Measurements from ENCODE around the gene SELPLG. TPM values are rescaled to one million over a fixed set of nuclear protein-coding genes. Genes with fewer than 3 reads are reported as not detected.
"Not testable (repeated sequence)": the region's sequence is repeated elsewhere in the genome, so short reads cannot be mapped to it uniquely, and the experiment has no call there.

SELPLG gene
- 1 to 10 TPM; 1.9 to 3.2 (median 2.4) TPM for polyA plus RNA-seq (ENCODE audit: insufficient read length in 4 of 4)

GRCh38 chr12:108633534-108634248, at the start of gene SELPLG:
SELPLG (minus strand) TSS chr12:108633894; CDS start chr12:108624307, 9,587 bp downstream.
- no peak for DNase-seq (ENCODE audit: low read depth in 4 of 4, low spot score in 2 of 4)

- no peak for DNase-seq (ENCODE audit: low read depth in 4 of 4, low spot score in 2 of 4)
Measured at GRCh38 chr12:108681317-108681716, 47.6 kb upstream of the SELPLG start.

- DNase-seq (ENCODE audit: low read depth in 4 of 4, low spot score in 2 of 4) = no peak
Measured at GRCh38 chr12:108679106-108679681, 45.5 kb upstream of the SELPLG start.

GRCh38 chr12:108678104-108678730, 44.5 kb upstream of the SELPLG start:
- no peak for DNase-seq (ENCODE audit: low read depth in 4 of 4, low spot score in 2 of 4)

GRCh38 chr12:108677381-108677780, 43.7 kb upstream of the SELPLG start:
- DNase-seq (ENCODE audit: low read depth in 4 of 4, low spot score in 2 of 4) = no peak

GRCh38 chr12:108676707-108677106, 43.0 kb upstream of the SELPLG start:
- no peak for DNase-seq (ENCODE audit: low read depth in 4 of 4, low spot score in 2 of 4)

GRCh38 chr12:108675792-108676191, 42.1 kb upstream of the SELPLG start:
- DNase-seq (ENCODE audit: low read depth in 4 of 4, low spot score in 2 of 4) = no peak

- no peak for DNase-seq (ENCODE audit: low read depth in 4 of 4, low spot score in 2 of 4)
Measured at GRCh38 chr12:108672054-108672453, 38.4 kb upstream of the SELPLG start.

GRCh38 chr12:108671110-108671509, 37.4 kb upstream of the SELPLG start:
- no peak for DNase-seq (ENCODE audit: low read depth in 4 of 4, low spot score in 2 of 4)

GRCh38 chr12:108670066-108670631, 36.5 kb upstream of the SELPLG start:
- no peak for DNase-seq (ENCODE audit: low read depth in 4 of 4, low spot score in 2 of 4)

- DNase-seq (ENCODE audit: low read depth in 4 of 4, low spot score in 2 of 4) = no peak
Measured at GRCh38 chr12:108668542-108668941, 34.8 kb upstream of the SELPLG start.

GRCh38 chr12:108668063-108668462, 34.4 kb upstream of the SELPLG start:
- DNase-seq (ENCODE audit: low read depth in 4 of 4, low spot score in 2 of 4) = no peak

- DNase-seq (ENCODE audit: low read depth in 4 of 4, low spot score in 2 of 4) = no peak
Measured at GRCh38 chr12:108667349-108667748, 33.7 kb upstream of the SELPLG start.

GRCh38 chr12:108666401-108666881, 32.7 kb upstream of the SELPLG start:
- no peak for DNase-seq (ENCODE audit: low read depth in 4 of 4, low spot score in 2 of 4)

GRCh38 chr12:108665608-108666202, 32.0 kb upstream of the SELPLG start:
- DNase-seq (ENCODE audit: low read depth in 4 of 4, low spot score in 2 of 4) = no peak

- peak; percentile 53 to 85 (median 70) for DNase-seq (ENCODE audit: low read depth in 4 of 4, low spot score in 2 of 4)
Measured at GRCh38 chr12:108664338-108665258, 30.9 kb upstream of the SELPLG start.

GRCh38 chr12:108663324-108664015, 29.8 kb upstream of the SELPLG start:
- no peak for DNase-seq (ENCODE audit: low read depth in 4 of 4, low spot score in 2 of 4)

- not testable (repeated sequence) for DNase-seq (ENCODE audit: low read depth in 4 of 4, low spot score in 2 of 4)
Measured at GRCh38 chr12:108658115-108658514, 24.4 kb upstream of the SELPLG start.

- DNase-seq (ENCODE audit: low read depth in 4 of 4, low spot score in 2 of 4) = no peak
Measured at GRCh38 chr12:108657130-108657745, 23.5 kb upstream of the SELPLG start.
